WTC11 (cell line): Measurements from ENCODE around the gene EDA. TPM values are rescaled to one million over a fixed set of nuclear protein-coding genes. Genes with fewer than 3 reads are reported as not detected.

Experiments used
- ATAC-seq: fragments of 200-7000 bp; cut with Tn5 transposase; 2 replicates; pipeline ENCODE4 v1.10.0; 2021; ENCODE audit warnings: mild to moderate bottlenecking, moderate library complexity
- CTCF ChIA-PET: fragments of 300-600 bp; sonication (Branson Sonifier 250); formaldehyde crosslinking; loops from one replicate; lab custom pipeline; 2021; ENCODE audit warnings: antibody characterized with exemption; lab: Charles Lee
- POLR2A ChIA-PET: fragments of 350-600 bp; sonication (Branson Sonifier 250); formaldehyde crosslinking; loops from one replicate; lab custom pipeline; 2021; ENCODE audit warnings: antibody characterized with exemption; lab: Charles Lee
- DNase-seq: peaks from one replicate; pipeline ENCODE4 v3.0.0; 2021; ENCODE audit warnings: low spot score
- H3K27ac Mint-ChIP-seq: 2 replicates; pipeline ENCODE4 v1.8.0; 2021; ENCODE audit warnings: mixed read lengths
- H3K27me3 Mint-ChIP-seq: 2 replicates; pipeline ENCODE4 v1.8.0; 2021; ENCODE audit warnings: low read depth, mild to moderate bottlenecking, moderate library complexity, mixed read lengths
- H3K36me3 Mint-ChIP-seq: 2 replicates; pipeline ENCODE4 v1.8.0; 2021; ENCODE audit warnings: mixed read lengths
- H3K4me1 Mint-ChIP-seq: 2 replicates; pipeline ENCODE4 v1.8.0; 2022; ENCODE audit warnings: mixed read lengths
- H3K4me3 Mint-ChIP-seq: 2 replicates; pipeline ENCODE4 v1.8.0; 2021; ENCODE audit warnings: mild to moderate bottlenecking, moderate library complexity, mixed read lengths
- H3K9me3 Mint-ChIP-seq: 2 replicates; pipeline ENCODE4 v1.8.0; 2021; ENCODE audit warnings: mixed read lengths
- AFF4 ChIP-seq: sonication (generic); formaldehyde crosslinking; IDR thresholded peaks from 2 replicates; pipeline ENCODE4 v1.8.1; 2023; ENCODE audit warnings: mild to moderate bottlenecking, missing genetic modification reagents, borderline replicate concordance
- E2F4 ChIP-seq: sonication (generic); formaldehyde crosslinking; IDR thresholded peaks from 2 replicates; pipeline ENCODE4 v1.8.1; 2022; ENCODE audit warnings: low read depth, mild to moderate bottlenecking, moderate library complexity, missing genetic modification reagents, borderline replicate concordance
- ELF4 ChIP-seq: sonication (generic); formaldehyde crosslinking; IDR thresholded peaks from 2 replicates; pipeline ENCODE4 v1.8.1; 2022; ENCODE audit warnings: low read depth, mild to moderate bottlenecking, moderate library complexity, missing genetic modification reagents
- EMX1 ChIP-seq: fragments of 250-450 bp; sonication (Bioruptor Pico); IDR thresholded peaks from 2 replicates; pipeline ENCODE4 v1.8.0; 2021; ENCODE audit warnings: mild to moderate bottlenecking
- ETV6 ChIP-seq: sonication (generic); formaldehyde crosslinking; IDR thresholded peaks from 2 replicates; pipeline ENCODE4 v1.8.1; 2022; ENCODE audit warnings: mild to moderate bottlenecking, missing genetic modification reagents
- HMGXB4 ChIP-seq: sonication (generic); formaldehyde crosslinking; IDR thresholded peaks from 2 replicates; pipeline ENCODE4 v1.8.1; 2023; ENCODE audit warnings: mild to moderate bottlenecking, moderate library complexity, missing genetic modification reagents
- IRF1 ChIP-seq: sonication (generic); formaldehyde crosslinking; IDR thresholded peaks from 2 replicates; pipeline ENCODE4 v1.8.0; 2023; ENCODE audit warnings: missing genetic modification reagents
- NR1H2 ChIP-seq: sonication (generic); formaldehyde crosslinking; IDR thresholded peaks from 2 replicates; pipeline ENCODE4 v1.9.0; 2021; ENCODE audit warnings: mild to moderate bottlenecking, moderate library complexity, missing genetic modification reagents
- RELA ChIP-seq: sonication (generic); formaldehyde crosslinking; IDR thresholded peaks from 2 replicates; pipeline ENCODE4 v1.8.1; 2022; ENCODE audit warnings: missing genetic modification reagents, mild to moderate bottlenecking, borderline replicate concordance
- RORB ChIP-seq: fragments of 250-450 bp; sonication (Bioruptor Pico); IDR thresholded peaks from 2 replicates; pipeline ENCODE4 v1.9.0; 2021; ENCODE audit warnings: mild to moderate bottlenecking
- SMAD4 ChIP-seq: sonication (generic); formaldehyde crosslinking; IDR thresholded peaks from 2 replicates; pipeline ENCODE4 v1.8.0; 2022; ENCODE audit warnings: mild to moderate bottlenecking, missing genetic modification reagents
- ZBTB43 ChIP-seq: sonication (generic); formaldehyde crosslinking; IDR thresholded peaks from 2 replicates; pipeline ENCODE4 v1.8.1; 2023; ENCODE audit warnings: mild to moderate bottlenecking, missing genetic modification reagents
- ZNF263 ChIP-seq: sonication (generic); formaldehyde crosslinking; IDR thresholded peaks from 2 replicates; pipeline ENCODE4 v1.8.1; 2022; ENCODE audit warnings: low read depth, mild to moderate bottlenecking, moderate library complexity, missing genetic modification reagents
- ZNF671 ChIP-seq: fragments of 250-450 bp; sonication (Bioruptor Pico); IDR thresholded peaks from 2 replicates; pipeline ENCODE4 v1.8.0; 2021; ENCODE audit warnings: mild to moderate bottlenecking
- total RNA-seq: library from RNA; stranded (reverse); gene quantifications from 3 replicates; pipeline ENCODE4 v1.2.3, GENCODE V29; 2021
- TF ChIP-seq, protein P1 (sequence below): sonication (generic); formaldehyde crosslinking; IDR thresholded peaks from 2 replicates; pipeline ENCODE4 v1.8.1; 2022; ENCODE audit warnings: low read depth, missing genetic modification reagents, borderline replicate concordance
- TF ChIP-seq, protein P2 (sequence below): fragments of 250-450 bp; sonication (Bioruptor Pico); IDR thresholded peaks from 2 replicates; pipeline ENCODE4 v1.8.0; 2021; ENCODE audit warnings: mild to moderate bottlenecking
- TF ChIP-seq, protein P3 (sequence below): fragments of 250-450 bp; sonication (Bioruptor Pico); IDR thresholded peaks from 2 replicates; pipeline ENCODE4 v1.9.0; 2021; ENCODE audit warnings: mild to moderate bottlenecking
- TF ChIP-seq, protein P4 (sequence below): fragments of 250-450 bp; sonication (Bioruptor Pico); IDR thresholded peaks from 2 replicates; pipeline ENCODE4 v1.9.0; 2021; ENCODE audit warnings: mild to moderate bottlenecking

The EDA gene
- total RNA-seq, 1 experiment from 2014 or later: 15.1 TPM

- TF ChIP-seq, protein P1, sequence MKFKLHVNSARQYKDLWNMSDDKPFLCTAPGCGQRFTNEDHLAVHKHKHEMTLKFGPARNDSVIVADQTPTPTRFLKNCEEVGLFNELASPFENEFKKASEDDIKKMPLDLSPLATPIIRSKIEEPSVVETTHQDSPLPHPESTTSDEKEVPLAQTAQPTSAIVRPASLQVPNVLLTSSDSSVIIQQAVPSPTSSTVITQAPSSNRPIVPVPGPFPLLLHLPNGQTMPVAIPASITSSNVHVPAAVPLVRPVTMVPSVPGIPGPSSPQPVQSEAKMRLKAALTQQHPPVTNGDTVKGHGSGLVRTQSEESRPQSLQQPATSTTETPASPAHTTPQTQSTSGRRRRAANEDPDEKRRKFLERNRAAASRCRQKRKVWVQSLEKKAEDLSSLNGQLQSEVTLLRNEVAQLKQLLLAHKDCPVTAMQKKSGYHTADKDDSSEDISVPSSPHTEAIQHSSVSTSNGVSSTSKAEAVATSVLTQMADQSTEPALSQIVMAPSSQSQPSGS (CRISPR knock-in tag): no peak
- TF ChIP-seq NR1H2 (CRISPR knock-in tag): no peak
- no peak for TF ChIP-seq ZBTB43 (CRISPR knock-in tag)
- no peak for TF ChIP-seq SMAD4 (CRISPR knock-in tag)
- TF ChIP-seq, protein P2, sequence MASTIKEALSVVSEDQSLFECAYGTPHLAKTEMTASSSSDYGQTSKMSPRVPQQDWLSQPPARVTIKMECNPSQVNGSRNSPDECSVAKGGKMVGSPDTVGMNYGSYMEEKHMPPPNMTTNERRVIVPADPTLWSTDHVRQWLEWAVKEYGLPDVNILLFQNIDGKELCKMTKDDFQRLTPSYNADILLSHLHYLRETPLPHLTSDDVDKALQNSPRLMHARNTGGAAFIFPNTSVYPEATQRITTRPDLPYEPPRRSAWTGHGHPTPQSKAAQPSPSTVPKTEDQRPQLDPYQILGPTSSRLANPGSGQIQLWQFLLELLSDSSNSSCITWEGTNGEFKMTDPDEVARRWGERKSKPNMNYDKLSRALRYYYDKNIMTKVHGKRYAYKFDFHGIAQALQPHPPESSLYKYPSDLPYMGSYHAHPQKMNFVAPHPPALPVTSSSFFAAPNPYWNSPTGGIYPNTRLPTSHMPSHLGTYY (CRISPR knock-in tag): no peak
- TF ChIP-seq RELA (CRISPR knock-in tag): no peak
- no peak for TF ChIP-seq HMGXB4 (CRISPR knock-in tag)
- TF ChIP-seq RORB: no peak
- TF ChIP-seq, protein P3, sequence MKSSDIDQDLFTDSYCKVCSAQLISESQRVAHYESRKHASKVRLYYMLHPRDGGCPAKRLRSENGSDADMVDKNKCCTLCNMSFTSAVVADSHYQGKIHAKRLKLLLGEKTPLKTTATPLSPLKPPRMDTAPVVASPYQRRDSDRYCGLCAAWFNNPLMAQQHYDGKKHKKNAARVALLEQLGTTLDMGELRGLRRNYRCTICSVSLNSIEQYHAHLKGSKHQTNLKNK (CRISPR knock-in tag): no peak
- no peak for TF ChIP-seq EMX1 (CRISPR knock-in tag)
- no peak for TF ChIP-seq ELF4
Measured at GRCh38 chrX:69896046-69896445, 280.1 kb downstream of the EDA start (continued).

DNA sequence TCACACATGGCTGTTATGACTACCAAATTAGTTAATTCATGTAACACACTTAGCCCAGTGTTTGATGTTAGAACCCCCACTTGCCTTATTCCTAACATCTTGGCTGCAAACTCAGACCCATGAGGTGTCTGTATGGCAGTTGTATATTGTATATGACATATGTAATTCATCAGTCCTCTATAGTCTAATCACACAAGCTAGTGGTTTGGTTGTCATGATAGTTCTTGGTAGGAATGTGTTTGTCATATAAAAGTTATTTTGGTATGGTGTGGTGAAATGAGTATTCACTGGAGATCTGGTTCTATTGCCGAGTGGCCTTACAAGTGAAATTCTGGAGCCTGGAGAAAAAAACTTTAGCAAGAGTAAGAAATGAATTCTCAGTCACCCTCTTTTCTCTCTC, 284.6 kb downstream of the EDA start:
- no peaks in the 10 kb centered on the region for H3K36me3 Mint-ChIP-seq
- DNase-seq (no peak), ATAC-seq (no peak)
- H3K4me1 Mint-ChIP-seq: no peaks in the 10 kb centered on the region
- CTCF ChIA-PET: no interaction called here
- POLR2A ChIA-PET: no interaction called here
- no peaks in the 10 kb centered on the region for H3K9me3 Mint-ChIP-seq
- no peak overlapping the region for H3K4me3 Mint-ChIP-seq
- H3K27ac Mint-ChIP-seq: no peak overlapping the region
- H3K27me3 Mint-ChIP-seq: no peaks in the 10 kb centered on the region
- TF ChIP-seq RORB: no peak
- TF ChIP-seq IRF1: no peak
- no peak for TF ChIP-seq ETV6 (CRISPR knock-in tag)
- TF ChIP-seq, protein P2 (CRISPR knock-in tag): no peak
- TF ChIP-seq, protein P3 (CRISPR knock-in tag): no peak
- TF ChIP-seq, protein P4, sequence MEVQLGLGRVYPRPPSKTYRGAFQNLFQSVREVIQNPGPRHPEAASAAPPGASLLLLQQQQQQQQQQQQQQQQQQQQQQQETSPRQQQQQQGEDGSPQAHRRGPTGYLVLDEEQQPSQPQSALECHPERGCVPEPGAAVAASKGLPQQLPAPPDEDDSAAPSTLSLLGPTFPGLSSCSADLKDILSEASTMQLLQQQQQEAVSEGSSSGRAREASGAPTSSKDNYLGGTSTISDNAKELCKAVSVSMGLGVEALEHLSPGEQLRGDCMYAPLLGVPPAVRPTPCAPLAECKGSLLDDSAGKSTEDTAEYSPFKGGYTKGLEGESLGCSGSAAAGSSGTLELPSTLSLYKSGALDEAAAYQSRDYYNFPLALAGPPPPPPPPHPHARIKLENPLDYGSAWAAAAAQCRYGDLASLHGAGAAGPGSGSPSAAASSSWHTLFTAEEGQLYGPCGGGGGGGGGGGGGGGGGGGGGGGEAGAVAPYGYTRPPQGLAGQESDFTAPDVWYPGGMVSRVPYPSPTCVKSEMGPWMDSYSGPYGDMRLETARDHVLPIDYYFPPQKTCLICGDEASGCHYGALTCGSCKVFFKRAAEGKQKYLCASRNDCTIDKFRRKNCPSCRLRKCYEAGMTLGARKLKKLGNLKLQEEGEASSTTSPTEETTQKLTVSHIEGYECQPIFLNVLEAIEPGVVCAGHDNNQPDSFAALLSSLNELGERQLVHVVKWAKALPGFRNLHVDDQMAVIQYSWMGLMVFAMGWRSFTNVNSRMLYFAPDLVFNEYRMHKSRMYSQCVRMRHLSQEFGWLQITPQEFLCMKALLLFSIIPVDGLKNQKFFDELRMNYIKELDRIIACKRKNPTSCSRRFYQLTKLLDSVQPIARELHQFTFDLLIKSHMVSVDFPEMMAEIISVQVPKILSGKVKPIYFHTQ (CRISPR knock-in tag): no peak
- TF ChIP-seq ZNF263 (CRISPR knock-in tag): no peak
- TF ChIP-seq ZNF671 (CRISPR knock-in tag): no peak
- no peak for TF ChIP-seq AFF4
- TF ChIP-seq E2F4: no peak
